Measurements from ENCODE around the gene HOXA6. TPM values are rescaled to one million over a fixed set of nuclear protein-coding genes. Genes with fewer than 3 reads are reported as not detected.

The HOXA6 gene
- total and polyA plus RNA-seq, 2 experiments from 2014 or later: not detected

DNA sequence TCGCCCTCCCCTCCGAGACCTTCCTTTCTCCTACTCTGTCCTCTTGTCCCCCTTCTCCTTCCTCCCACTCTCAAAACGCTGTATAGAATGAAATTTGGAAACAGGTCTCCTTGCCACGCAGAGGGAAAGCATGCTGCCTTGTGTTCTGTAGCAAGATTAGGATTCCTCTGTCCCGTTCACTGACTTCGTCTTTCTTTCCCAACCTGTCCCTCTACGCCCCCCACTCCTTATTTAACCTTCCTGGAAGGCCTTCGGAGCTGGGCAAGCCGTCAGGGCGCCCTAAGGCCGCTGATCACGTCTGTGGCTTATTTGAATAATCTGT is 16.4 kb upstream of the HOXA6 start:
- Mint-ChIP-seq H3K27me3 (ENCODE audit: insufficient read depth, low read depth, poor library complexity) (peaks cover 99% of the 10 kb centered on the region), H3K36me3 (ENCODE audit: low read depth) (no peaks in the 10 kb centered on the region; the same call in 2 of the 3 replicates), H3K4me3 (no peak overlapping the region; the same call in 2 of the 3 replicates), H3K27ac (no peak overlapping the region), H3K4me1 (peaks cover 13% of the 10 kb centered on the region), H3K9me3 (peaks cover 8% of the 10 kb centered on the region; the same call in 2 of the 3 replicates)
- Histone ChIP-seq H3K9me2 (ENCODE audit: insufficient read depth) (no peaks in the 10 kb centered on the region), H3K4me1 (ENCODE audit: insufficient read depth) (no peaks in the 10 kb centered on the region), H3K27me3 (ENCODE audit: insufficient read depth) (peaks cover 100% of the 10 kb centered on the region), H2AFZ (peak overlapping the region; percentile 85; the same call in 1 of the 2 replicates), H3K4me3 (peak overlapping the region; percentile 43; the same call in 1 of the 2 replicates), H3K79me2 (replicated peaks; ENCODE audit: insufficient read depth) (no peaks in the 10 kb centered on the region), H3F3A (replicated peaks; ENCODE audit: low read depth) (peaks cover 34% of the 10 kb centered on the region), H4K20me1 (replicated peaks; ENCODE audit: insufficient read depth) (peaks cover 49% of the 10 kb centered on the region), H3K4me2 (peak overlapping the region; percentile 65; the same call in 1 of the 2 replicates), H3K36me3 (ENCODE audit: insufficient read depth) (no peaks in the 10 kb centered on the region; the same call in 1 of the 2 replicates), H3K27ac (ENCODE audit: low read depth) (no peak overlapping the region)
- ATAC-seq (no peak), DNase-seq (ENCODE audit: low spot score) (no peak)
- TF ChIP-seq EZH2 (IDR thresholded peaks at IDR 0.05; ENCODE audit: low read depth, unreplicated experiment) (peak; percentile 84), ZNF331 (CRISPR knock-in tag; IDR thresholded peaks at IDR 0.05; ENCODE audit: low read depth) (no peak), STAT1 (IDR thresholded peaks at IDR 0.05; ENCODE audit: unreplicated experiment) (no peak), ZNF114 (CRISPR knock-in tag; IDR thresholded peaks at IDR 0.05) (no peak), EZH2phosphoT487 (IDR thresholded peaks at IDR 0.05; ENCODE audit: unreplicated experiment) (no peak)
- TF ChIP-seq, protein P1, sequence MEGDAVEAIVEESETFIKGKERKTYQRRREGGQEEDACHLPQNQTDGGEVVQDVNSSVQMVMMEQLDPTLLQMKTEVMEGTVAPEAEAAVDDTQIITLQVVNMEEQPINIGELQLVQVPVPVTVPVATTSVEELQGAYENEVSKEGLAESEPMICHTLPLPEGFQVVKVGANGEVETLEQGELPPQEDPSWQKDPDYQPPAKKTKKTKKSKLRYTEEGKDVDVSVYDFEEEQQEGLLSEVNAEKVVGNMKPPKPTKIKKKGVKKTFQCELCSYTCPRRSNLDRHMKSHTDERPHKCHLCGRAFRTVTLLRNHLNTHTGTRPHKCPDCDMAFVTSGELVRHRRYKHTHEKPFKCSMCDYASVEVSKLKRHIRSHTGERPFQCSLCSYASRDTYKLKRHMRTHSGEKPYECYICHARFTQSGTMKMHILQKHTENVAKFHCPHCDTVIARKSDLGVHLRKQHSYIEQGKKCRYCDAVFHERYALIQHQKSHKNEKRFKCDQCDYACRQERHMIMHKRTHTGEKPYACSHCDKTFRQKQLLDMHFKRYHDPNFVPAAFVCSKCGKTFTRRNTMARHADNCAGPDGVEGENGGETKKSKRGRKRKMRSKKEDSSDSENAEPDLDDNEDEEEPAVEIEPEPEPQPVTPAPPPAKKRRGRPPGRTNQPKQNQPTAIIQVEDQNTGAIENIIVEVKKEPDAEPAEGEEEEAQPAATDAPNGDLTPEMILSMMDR (conservative IDR thresholded peaks at IDR 0.05; ENCODE audit: low read depth in 2 of 2): no peak

DNA sequence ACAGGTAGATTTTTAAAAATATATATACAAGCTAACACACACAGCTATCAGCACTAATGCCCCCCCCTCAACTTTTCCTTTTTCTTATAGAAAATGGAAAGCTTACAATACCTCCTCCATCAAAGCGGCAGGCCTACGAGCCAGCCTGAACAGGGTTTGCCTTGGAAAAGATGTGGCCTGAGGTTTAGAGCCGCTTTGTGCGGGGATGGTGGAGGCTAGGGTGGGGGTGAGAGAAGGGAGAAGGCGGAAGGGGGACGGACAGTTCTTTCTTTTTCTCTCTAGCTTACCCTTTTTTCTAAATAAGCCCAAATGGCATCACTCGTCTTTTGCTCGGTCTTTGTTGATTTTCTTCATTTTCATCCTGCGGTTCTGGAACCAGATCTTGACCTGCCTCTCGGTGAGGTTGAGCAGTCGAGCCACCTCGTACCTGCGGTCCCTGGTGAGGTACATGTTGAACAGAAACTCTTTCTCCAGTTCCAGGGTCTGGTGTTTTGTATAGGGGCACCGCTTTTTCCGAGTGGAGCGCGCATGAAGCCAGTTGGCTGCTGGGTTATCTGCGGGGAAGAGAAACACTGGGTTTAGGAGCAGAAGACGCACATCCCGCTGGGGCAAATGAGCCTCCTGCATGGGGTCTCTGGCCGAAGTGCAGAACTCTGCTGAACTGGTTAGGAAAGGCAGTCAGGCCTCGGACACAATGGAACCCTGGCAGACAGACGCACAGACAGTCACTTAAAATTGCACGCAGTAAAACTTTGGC is 15.9 kb upstream of the HOXA6 start:
- no peak overlapping the region for H3K27ac Mint-ChIP-seq
- Histone ChIP-seq H4K20me1 (replicated peaks; ENCODE audit: insufficient read depth) (peaks cover 50% of the 10 kb centered on the region), H3K79me2 (replicated peaks; ENCODE audit: insufficient read depth) (no peaks in the 10 kb centered on the region)

More for the DNA sequence above, 15.9 kb upstream of the HOXA6 start:
- Histone ChIP-seq H3K27me3 (ENCODE audit: insufficient read depth) (peaks cover 100% of the 10 kb centered on the region), H3F3A (replicated peaks; ENCODE audit: low read depth) (peaks cover 31% of the 10 kb centered on the region), H3K4me1 (ENCODE audit: insufficient read depth) (no peaks in the 10 kb centered on the region), H3K27ac (ENCODE audit: low read depth) (no peak overlapping the region), H2AFZ (no peak overlapping the region), H3K4me2 (no peak overlapping the region), H3K4me3 (no peak overlapping the region), H3K9me2 (ENCODE audit: insufficient read depth) (no peaks in the 10 kb centered on the region), H3K36me3 (ENCODE audit: insufficient read depth) (no peaks in the 10 kb centered on the region; the same call in 1 of the 2 replicates)
- Mint-ChIP-seq H3K4me3 (no peak overlapping the region), H3K9me3 (peaks cover 8% of the 10 kb centered on the region; the same call in 2 of the 3 replicates), H3K27me3 (ENCODE audit: insufficient read depth, low read depth, poor library complexity) (peaks cover 99% of the 10 kb centered on the region), H3K36me3 (ENCODE audit: low read depth) (no peaks in the 10 kb centered on the region; the same call in 2 of the 3 replicates), H3K4me1 (peaks cover 7% of the 10 kb centered on the region)
- DNase-seq (ENCODE audit: low spot score): no peak
- ATAC-seq: no peak
- TF ChIP-seq EZH2 (IDR thresholded peaks at IDR 0.05; ENCODE audit: low read depth, unreplicated experiment): peak; percentile 87
- TF ChIP-seq, protein P1 (conservative IDR thresholded peaks at IDR 0.05; ENCODE audit: low read depth in 2 of 2): no peak
- TF ChIP-seq, protein P2, sequence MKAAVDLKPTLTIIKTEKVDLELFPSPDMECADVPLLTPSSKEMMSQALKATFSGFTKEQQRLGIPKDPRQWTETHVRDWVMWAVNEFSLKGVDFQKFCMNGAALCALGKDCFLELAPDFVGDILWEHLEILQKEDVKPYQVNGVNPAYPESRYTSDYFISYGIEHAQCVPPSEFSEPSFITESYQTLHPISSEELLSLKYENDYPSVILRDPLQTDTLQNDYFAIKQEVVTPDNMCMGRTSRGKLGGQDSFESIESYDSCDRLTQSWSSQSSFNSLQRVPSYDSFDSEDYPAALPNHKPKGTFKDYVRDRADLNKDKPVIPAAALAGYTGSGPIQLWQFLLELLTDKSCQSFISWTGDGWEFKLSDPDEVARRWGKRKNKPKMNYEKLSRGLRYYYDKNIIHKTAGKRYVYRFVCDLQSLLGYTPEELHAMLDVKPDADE (IDR thresholded peaks at IDR 0.05): no peak
- TF ChIP-seq CREB1 (CRISPR knock-in tag; IDR thresholded peaks at IDR 0.05; ENCODE audit: low read depth): no peak
- TF ChIP-seq REST (IDR thresholded peaks at IDR 0.05; ENCODE audit: unreplicated experiment): no peak
- TF ChIP-seq EZH2phosphoT487 (IDR thresholded peaks at IDR 0.05; ENCODE audit: unreplicated experiment): peak; percentile 55

Data from GM23338 (cell line).